GM18499 (cell line): ENCODE measurements around the gene CACNG8.

Experiments used
- ATAC-seq: cut with Tn5 transposase; IDR thresholded peaks from one replicate; pipeline ENCODE4 v1.9.1; 2021; ENCODE audit warnings: moderate number of reproducible peaks; ENCODE audit not compliant: insufficient read depth, unreplicated experiment

CACNG8 gene

DNA sequence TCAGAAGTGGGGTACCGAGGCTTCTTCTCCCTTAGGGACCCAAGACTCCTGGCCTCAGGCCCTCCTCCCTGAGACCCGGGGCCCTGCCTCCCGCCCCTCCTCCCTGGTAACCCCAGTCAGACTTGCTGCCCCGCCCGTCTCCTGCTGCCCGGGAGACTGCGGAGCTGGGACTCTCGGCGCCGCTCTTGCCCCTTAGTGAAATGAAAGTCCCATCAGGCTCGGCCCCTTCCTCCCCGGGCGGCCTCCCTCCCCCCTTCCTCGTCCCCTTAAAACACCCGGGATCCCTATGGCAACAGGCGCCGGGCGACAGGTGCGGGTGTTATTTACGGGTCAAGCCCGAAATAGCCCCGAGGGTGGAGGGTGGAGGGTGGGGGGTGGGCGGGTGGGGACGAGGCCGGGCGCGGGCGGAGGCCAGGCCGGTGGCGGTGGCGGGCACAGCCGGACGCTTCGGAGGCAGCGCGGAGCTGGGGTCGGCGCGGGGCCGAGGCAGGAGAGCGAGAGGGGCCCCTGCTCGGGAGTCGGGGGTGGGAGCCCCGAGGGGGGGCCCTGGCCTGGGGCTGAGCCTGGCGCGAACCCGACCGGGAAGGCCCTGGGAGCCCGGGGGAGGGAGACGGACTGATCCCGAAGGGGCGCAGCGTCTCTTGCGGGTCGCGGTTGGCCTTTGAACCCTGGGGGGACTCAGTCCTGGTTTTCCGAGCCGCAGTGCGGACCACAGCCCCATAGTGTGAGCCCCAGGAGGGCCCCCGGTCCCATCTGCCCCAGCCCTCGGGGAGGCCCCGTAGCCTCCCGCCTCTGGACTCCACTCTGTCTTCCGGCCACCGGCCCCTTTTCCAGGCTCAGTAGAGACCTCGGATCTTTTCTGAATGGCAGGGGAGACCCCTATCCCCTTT is 28.7 kb downstream of the CACNG8 start, which contains the start of gene CACNG6:
CACNG6 (plus strand) TSS at position 414 of the 890 bp plus-strand sequence. CDS start 1,241 bp downstream, outside the sequence.
- no peak for ATAC-seq

DNA sequence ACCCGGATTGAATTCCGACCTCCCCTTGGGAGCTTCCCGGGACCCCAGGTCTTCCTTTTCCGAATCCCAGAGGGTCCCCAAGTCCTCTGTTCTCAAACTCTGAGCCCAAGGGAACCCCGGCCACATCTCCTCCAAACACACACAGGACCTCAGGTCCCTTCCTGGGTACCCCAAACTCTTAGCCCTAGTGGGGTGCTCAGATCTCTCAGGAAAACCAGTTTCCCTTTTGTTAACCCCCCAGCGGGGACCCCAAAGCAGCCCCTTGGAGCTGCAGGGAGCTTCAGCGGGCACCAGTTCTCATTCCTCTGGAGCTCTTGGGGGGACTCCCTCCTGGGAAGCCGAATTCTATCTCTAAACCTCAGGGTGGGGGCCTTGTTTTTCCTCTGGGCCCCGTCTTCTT is 29.5 kb downstream of the CACNG8 start:
- ATAC-seq, result no peak

DNA sequence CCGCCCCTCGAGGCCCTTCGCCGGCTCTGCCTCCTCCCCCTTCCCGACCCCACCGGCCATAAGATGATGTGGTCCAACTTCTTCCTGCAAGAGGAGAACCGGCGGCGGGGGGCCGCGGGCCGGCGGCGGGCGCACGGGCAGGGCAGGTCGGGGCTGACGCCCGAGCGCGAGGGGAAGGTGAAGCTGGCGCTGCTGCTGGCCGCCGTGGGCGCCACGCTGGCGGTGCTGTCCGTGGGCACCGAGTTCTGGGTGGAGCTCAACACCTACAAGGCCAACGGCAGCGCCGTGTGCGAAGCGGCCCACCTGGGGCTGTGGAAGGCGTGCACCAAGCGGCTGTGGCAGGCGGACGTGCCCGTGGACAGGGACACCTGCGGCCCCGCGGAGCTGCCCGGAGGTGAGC is 30.1 kb downstream of the CACNG8 start:
- ATAC-seq, result no peak

DNA sequence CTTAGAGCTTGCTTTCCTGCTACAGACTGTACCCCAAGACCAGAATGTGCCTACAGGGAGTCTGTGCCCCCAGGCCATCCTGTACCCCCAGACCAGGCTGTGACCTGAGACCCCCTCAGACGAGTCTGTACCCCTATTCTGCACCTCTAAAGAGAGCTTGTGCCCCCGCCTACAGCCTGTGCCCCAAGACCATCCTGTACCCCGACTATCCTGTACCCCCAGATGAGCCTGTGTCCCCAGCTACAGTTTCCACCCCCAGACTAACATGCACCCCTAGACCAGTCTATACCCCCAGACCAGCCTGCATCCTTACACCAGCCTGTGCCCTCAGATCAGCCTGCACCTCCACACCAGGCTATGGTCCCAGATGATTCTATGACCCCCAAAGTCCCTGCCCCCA is 30.7 kb downstream of the CACNG8 start:
- ATAC-seq, result no peak

DNA sequence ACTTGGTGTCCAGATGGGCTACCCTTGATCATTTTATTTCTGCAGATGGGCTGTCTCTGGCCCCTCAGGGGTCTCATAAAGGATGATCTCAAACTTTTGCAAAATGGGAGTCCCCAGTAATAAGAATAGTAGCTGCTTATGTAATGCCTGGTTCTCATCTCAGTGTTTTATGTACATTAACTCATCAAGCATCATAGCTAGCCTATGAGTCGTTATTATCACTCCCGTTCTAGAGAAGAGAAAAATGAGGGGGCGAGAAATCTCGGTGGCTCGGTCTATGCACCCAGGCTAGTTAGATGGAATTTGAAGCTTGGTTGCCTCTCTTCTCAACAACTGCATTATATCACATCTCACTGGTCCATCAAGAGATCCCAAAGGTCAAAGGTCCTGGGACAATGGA is 32.1 kb downstream of the CACNG8 start:
- no peak for ATAC-seq

DNA sequence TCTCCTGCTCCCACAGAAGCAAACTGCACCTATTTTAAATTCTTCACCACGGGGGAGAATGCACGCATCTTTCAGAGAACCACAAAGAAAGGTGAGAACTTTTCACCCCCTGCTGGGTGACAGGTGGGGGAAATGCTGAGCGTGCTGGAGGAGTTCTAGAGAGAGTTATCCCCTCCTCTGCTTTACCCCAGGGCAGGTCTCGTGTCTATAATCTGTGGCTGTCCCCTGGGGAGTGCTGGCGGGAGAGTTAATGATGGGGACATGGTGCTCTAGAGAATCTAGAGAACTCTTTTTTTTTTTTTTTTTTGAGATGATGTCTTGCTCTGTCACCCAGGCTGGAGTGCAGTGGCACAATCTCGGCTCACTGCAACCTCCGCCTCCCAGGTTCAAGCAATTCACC is 35.5 kb downstream of the CACNG8 start:
- ATAC-seq, result no peak

DNA sequence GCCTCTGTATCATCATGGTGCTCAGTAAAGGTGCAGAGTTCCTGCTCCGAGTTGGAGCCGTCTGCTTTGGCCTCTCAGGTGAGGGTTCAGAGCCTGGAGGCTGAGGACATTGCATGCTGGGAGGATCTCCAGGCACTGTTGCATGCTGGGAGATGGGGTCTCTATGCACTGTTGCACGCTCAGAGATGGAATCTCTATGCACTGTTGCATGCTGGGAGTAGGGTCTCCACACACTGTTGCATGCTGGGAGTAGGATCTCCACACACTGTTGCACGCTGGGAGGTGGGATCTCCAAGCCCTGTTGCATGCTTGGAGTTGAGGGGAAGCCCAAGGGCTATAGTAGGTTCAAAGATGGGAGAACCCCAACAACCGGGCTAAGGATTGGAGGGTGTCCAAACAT is 37.0 kb downstream of the CACNG8 start:
- no peak for ATAC-seq

DNA sequence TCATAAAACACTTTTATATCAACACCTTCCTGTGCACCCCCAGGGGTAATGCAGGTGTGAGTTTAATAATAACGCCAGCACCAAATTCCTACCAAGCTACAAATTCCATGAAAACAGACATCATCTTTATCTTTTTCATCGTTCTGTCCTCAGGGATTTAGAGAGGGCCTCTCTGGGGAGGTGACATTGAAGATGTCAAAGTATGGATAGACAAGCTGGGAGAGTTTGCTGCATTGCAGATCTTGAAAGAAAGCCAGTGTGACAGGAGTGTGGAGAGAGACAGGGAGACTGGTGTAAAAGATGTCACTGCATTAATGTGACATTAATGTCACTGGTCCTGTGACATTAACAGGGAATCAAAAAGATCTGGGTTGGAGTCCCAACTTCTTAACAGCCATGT is 38.8 kb downstream of the CACNG8 start:
- ATAC-seq, result no peak

DNA sequence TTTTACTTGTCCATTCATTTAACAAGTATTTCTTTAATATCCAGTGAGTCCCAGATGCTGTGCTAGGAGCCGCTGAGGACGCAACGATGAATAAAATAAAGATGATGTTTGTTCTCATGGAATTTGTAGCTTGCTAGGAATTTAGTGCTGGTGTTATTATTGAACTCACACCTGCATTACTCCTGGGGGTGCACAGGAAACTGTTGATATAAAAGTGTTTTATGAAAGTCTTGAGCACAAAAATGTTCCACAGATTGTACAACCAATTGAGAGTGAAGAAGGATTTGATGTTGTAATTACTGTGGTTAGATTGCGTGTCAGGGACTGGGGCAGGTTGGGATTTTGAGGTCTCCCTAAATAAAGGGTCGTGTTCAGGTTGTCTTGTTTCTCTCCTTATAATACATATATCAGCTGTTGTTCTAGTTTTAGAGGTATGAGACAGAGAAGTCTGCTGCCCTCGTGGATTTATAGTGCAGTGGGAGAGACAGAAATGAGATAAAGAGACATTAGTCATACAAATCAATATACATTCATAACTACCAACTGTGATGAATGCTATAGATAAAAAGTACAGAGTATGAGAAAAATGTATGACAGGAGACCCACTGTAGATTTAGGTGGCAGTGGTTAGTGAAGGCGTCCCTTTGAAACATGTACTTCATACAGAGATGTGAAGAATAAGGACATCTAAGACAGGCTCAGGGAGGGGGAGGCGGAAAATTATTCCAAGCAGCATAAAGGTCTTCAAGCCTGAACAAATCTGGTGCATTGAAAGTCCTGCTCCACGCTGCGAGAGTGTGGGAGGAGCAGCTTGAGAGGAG is 40.0 kb downstream of the CACNG8 start:
- ATAC-seq, result no peak

DNA sequence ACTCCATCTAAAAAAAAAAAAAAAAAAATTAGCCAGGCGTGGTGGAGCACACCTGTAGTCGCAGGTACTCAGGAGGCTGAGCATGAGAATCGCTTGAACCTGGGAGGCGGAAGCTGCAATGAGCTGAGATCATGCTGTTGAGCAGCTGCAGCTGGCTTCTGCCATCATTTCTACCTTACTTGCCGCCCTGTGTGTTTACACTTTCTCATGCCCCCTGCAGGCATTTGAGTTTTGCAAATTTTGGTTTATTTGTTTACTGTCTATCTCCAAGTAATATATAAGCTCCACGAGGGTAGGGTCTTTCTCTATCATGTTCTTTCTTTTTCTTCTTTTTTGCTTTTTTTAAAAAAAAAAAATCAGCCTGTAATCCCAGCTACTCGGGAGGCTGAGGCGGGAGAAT is 46.7 kb downstream of the CACNG8 start:
- ATAC-seq, result no peak

DNA sequence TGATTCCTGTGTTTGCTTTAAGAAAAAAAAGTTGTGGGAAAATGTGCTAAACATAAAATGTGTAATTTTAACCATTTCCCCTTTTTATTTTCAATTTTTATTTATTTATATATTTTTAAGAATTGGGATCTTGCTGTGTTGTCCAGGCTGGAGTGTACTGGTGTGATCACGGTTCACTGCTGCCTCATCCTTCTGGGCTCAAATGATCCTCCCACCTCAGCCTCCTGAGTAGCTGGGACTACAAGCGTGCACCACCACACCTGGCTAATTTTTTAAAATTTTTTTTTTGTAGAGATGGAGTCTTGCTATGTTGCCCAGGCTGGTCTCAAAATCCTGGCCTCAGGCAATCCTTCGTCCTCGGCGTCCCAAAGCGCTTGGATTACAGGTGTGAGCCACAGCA is 47.7 kb downstream of the CACNG8 start:
- ATAC-seq, result no peak

DNA sequence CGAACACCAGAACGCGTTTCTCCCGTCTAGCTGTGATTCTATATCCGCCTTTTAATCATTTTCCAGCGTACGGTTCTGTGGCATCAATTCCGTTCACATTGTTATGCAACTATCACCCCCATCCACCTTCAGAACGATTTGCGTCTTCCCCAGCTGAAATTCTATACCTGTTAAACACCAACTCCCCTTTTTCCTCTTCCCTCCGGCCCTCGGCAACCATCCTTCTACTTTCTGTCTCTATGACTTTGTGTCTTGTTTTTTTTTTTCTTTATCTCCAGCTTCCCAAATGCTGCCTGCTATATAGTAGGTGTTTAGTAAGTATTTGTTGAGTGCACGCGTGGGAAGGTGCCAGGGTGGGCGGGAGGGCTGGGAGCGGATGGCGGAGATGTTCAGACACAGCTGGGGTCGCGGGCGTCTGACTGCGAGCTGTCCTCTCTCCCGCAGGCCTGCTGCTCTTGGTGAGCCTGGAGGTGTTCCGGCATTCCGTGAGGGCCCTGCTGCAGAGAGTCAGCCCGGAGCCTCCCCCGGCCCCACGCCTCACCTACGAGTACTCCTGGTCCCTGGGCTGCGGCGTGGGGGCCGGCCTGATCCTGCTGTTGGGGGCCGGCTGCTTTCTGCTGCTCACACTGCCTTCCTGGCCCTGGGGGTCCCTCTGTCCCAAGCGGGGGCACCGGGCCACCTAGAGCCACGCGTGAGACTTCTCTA is 48.9 kb downstream of the CACNG8 start:
- no peak for ATAC-seq

DNA sequence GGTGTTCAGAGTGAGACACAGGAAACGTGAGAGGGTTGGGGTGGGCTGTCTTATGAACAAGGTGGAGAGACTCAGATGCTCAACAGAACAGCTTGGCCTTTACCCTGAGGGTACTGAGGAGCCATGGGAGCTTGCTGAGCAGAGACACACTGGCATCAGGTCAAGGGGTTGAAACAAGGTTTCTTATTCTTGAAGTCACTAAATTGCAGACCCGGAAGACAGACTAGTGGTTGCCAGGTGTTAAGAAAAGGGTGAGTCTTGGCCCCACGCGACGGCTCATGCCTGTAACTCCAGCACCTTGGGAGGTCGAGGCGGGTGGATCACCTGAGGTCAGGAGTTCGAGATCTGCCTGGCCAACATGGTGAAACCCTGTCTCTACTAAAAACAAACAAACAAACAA is 51.1 kb downstream of the CACNG8 start:
- ATAC-seq, result no peak

DNA sequence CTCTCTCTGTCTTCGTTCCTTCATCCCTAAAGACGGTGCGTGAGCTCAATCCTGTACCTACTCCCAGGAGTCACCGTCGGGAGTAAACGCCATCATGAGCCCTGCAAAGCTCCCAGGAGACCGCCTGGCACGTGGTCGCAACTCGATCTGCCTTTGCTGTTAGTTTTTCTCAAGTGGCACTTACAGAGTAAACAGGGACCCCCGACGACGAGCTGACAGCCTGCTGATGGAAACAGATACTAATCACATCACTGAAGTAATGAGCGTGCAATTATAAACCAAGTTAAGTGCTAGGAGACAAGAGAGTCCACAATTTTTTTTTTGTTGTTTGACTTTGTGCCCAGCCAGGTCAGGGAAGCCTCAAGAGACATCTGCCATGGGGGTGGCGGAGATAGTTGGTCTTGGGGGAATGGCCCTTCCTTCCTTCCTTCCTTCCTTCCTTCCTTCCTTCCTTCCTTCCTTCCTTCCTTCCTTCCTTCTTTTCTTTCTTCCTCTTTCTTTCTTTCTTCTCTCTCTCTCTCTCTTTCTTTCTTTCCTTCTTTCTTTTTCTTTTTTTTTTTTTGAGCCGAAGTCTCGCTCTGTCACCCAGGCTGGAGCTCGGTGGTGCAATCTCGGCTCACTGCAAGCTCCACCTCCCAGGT is 52.3 kb downstream of the CACNG8 start:
- ATAC-seq, result no peak

DNA sequence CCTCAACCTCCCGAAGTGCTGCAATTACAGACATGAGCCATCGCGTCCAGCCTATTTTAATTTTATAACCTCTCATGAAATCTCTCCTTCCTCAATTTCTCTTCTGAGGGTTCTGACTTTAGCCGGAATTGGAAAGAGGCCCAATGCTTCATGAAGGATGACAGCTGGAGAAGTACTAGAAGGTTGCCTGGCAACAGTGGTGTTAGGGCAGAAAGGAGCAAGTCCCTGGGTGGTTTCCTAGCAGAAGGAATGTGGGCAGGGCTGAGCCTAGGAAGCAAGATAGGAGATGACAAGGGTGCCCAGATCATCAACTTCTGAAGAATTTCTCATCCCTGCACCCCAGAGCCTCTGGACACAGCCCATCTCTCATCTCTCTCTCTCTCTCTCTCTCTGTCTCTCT is 54.5 kb downstream of the CACNG8 start:
- no peak for ATAC-seq

DNA sequence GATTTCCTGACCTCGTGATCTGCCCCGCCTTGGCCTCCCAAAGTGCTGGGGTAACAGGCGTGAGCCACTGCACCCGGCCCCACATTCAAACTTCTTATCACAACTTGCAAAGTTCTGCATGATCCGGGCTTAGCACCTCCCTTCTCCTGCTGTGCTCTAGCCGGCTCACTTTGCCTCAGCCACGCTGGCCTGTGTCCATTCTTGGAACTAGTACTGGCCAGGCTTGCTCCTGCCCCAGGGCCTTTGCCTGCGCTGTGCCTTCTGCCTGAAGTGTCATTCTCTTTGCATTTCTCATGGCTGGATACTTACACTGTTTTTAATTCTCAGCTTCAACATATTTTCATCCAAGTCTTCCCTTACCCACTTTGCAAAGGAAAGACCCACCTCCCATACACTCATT is 58.6 kb downstream of the CACNG8 start:
- ATAC-seq, result no peak

DNA sequence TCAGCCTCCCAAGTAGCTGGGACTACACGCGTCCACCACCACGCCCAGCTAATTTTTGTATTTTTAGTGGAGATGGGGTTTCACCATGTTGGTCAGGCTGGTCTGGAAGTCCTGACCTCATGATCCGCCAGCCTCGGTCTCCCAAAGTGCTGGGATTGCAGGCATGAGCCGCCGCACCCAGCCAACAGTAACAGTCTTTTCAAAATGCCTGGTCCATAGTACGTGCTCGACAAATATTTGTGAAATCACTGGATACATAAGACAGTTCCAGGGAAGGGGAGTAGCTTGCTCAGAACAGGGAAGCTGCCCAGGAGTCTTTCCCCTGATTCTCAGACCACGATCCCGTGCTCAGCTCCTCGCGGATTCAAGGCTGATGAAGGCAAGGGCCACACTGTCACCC is 59.2 kb downstream of the CACNG8 start:
- ATAC-seq, result no peak

DNA sequence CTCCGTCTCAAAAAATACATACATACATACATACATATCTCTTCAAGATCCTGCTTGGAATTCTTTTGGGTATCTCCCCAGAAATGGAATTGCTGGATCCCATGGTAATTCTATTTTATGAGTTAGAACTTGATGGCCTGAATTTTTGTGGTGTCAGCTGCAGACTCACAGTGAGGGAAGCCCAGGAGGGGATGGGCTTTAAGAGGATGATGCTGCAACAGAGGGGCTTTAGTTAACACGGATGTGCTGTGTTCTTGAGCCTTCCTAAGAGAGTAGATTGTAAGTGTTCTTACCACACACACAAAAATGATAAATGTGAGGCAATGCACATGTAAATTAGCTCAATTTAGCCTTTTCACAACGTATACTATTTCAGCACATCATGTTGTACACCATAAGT is 60.5 kb downstream of the CACNG8 start:
- ATAC-seq, result no peak

DNA sequence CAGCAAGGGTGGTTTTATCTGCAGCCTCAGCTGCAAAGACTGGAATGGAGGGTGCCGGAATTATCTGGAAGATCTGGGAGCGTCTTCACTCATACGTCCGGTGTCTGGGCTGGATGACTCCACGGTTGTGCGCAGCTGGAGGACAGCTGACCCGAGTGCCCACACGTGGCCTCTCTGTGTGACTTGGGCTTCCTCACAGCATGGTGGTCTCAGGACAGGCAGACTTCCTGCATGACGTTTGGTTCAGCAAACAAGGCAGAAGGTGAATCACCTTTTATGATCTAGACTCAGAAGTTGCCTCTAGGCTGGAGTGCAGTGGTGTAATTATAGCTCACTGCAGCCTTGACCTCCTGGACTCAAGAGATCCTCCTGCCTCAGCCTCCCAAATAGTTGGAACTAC is 61.9 kb downstream of the CACNG8 start:
- ATAC-seq, result no peak

DNA sequence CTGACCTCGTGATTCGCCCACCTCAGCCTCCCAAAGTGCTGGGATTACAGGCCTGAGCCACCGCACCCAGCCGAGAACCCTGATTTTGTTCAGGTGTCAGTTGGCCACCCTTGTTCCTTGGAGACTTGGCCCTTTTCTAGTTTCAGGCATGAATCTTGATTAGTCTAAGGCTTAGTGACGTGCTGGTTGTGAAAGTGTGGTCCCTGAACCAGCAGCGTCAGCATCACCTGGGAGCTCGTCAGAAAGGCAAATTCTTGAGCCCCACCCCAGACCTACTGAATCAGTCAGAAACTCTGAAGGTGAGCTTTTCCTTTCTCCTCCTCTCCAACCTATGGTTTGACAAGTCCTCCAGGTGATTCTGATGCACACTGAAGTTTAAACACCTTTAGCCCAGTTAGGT is 63.9 kb downstream of the CACNG8 start:
- ATAC-seq, result no peak
